ENCODE results near the gene UBE2D1.
A peak's percentile ranks its signal among the peaks of the same experiment; 100 is the strongest.
"Not testable (repeated sequence)": the region's sequence is repeated elsewhere in the genome, so short reads cannot be mapped to it uniquely, and the experiment has no call there.

The UBE2D1 gene

DNA sequence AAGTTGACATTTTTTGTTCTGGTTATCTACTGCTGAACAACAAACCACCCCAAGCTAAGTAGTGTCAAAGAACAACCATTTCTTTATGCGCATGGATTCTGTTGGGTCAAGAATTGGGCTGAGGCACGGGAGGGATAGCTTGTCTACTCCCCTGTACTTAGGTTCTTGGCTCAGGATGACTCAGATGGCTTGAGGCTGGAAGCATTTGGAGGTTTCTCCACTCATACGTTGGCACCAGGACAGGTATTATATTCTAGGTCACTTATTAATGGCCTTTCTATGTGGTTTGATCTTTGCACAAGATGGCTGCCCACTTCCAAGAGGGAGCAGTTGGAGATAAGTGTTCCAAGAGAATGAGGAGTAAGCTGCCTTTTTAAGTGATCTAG, 38.6 kb downstream of the UBE2D1 start:
- DNase-seq (ENCODE audit: low read depth in 2 of 2, low spot score in 1 of 2), result no peak

DNA sequence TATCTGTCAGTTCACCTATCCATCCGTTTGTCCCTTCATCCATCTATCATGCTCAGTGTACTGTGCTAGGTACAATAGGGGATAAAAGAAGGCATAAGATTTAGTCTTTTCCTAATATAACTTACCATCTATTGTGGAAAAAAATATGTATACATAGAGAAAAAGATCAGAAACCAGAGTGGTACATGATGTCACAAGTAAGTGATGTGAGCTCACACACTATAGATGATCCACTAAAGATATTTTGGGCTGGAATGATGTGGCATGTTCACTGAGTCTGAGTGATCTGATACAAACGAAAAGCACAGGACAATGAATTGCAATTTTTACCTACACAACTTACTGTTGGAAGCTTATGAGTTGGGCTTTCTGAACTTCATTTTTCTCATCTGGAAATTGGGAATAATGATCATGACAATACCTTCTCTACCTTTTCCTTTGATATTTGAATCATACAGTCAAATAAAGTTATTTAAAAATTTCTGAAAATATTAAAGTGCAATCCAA, 47.7 kb downstream of the UBE2D1 start:
- no peak for DNase-seq (ENCODE audit: low read depth in 2 of 2, low spot score in 1 of 2)

DNA sequence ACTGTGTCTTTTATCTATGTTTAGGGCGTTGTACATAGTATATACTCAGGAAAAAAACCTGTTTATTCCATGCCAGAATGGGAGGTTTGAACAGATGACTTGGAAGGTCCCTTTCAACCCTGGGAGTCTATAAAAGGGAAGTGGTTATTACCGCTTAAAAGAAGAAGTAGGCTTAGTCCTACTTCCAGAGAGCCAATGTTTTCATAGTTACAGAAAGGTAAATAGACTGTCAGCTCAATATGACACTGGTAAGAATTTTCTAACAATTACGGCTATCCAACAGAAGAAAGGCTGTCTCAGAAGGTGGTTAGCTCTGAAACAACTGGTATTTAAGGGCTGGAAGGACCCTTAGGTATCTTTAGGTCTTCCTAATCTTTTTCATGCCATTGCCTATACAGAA, 49.3 kb downstream of the UBE2D1 start:
- DNase-seq (ENCODE audit: low read depth in 2 of 2, low spot score in 1 of 2), result no peak

DNA sequence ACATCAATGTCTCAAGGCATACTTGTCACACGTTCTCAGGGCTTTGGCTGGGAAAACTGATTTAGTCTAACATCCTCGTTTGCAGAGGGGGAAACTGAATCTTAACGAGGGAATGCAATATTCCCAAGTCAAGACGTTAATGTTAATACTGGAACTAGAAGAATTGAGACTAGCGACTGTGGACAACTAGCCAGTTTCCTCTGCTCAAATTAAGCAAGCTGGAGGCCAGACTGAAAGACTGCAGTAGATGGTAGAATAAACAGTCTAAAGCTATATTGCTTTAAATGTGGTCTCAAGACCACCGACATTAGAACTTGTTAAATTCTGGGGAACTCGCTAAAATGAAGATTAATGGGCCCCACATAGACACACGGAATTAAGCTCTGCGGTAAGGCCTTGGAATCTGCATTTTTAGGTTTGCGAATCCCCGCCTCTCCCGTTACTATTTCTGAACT, 49.8 kb downstream of the UBE2D1 start:
- DNase-seq (ENCODE audit: low read depth in 2 of 2, low spot score in 1 of 2), result no peak

DNA sequence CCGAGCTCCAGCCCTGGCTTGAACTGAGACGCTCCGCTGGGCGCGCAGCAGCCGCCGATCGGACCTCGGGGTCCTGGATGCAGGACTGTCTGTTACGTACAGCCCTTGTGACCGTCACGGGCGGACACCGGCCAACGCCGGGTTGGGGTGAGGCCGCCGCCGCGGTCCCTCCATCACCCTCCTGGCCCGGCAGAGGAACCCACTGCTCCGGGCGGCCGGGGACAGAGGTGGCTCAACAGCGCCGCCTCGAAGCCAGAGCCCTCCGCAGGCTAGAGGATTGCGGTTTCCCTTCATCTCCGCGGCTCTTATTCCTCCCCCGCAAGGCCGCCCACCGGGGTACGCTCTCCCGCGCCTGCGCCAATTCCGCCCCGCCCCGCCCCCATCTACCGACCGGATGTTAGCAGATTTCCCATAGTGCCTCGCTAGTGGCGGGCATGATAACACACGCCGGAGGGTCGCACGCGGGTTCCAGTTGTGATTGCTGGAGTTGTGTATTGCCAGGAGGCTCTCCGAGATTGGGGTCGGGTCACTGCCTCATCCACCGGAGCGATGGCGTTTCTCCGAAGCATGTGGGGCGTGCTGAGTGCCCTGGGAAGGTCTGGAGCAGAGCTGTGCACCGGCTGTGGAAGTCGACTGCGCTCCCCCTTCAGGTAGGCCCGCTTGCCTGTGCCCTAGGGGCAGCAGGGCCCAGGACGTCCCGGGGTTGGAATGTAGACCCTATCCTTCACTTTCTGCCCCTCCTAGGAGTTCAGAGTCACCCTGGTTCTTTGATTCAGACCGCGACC, 50.4 kb downstream of the UBE2D1 start, which contains the start of gene TFAM:
Gene TFAM (plus strand): TSS at position 412 of the 785 bp plus-strand sequence. CDS start 138 bp downstream, at position 550.
- peak; percentile 97 for DNase-seq (ENCODE audit: low read depth in 2 of 2, low spot score in 1 of 2)

DNA sequence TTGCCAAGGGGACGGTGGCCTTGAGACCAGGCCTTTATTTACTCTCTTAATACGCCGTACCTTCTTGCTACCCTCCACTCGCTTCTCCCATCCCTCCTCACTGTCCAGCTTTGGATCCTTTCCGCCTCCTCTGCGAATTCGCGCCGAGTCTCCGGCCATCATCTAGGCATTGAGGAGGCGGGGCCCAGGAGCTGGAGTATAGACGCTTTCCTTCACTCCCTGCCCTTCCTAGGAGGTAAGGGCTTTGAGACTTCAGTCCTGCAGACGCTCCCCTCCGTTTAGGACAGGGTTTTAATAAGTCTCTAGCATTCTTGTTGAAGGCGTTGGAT, 50.9 kb downstream of the UBE2D1 start:
- DNase-seq (ENCODE audit: low read depth in 2 of 2, low spot score in 1 of 2), result no peak

DNA sequence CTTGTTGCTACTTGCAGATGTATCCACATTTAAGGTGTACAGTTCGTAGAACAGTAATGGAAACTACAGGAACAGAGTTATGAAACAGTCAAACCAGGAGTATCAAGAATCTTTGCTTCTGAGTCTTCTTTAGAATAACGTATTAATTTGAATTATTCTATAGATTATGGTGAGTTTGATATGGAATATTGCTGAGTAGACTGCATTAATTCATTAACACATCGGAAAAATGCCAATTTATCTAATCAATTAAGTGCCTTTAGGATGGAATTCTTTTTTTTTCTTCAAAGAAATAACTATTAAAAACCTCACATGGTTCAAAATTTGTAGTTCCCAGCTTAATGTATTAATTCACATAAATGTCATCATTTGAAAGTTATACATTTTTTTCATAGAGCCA, 54.2 kb downstream of the UBE2D1 start:
- no peak for DNase-seq (ENCODE audit: low read depth in 2 of 2, low spot score in 1 of 2)

DNA sequence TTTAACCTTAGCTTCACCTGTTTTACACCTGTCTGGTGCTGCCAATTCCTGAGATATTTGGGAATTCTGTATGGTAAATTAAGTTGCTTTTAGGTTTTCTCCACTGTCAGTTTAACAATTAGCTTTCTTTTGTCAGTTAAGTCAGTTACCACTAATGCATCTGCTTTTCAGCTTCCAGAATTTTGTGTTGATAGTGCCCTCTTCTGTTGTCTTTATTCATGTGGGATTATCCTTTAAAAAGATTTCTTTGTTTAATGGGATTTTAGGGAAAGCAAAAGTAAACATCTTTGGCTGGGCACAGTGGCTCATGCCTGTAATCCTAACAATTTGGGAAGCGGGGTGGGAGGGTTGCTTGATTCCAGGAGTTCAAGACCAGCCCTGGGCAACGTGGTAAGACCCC, 58.5 kb downstream of the UBE2D1 start:
- no peak for DNase-seq (ENCODE audit: low read depth in 2 of 2, low spot score in 1 of 2)

DNA sequence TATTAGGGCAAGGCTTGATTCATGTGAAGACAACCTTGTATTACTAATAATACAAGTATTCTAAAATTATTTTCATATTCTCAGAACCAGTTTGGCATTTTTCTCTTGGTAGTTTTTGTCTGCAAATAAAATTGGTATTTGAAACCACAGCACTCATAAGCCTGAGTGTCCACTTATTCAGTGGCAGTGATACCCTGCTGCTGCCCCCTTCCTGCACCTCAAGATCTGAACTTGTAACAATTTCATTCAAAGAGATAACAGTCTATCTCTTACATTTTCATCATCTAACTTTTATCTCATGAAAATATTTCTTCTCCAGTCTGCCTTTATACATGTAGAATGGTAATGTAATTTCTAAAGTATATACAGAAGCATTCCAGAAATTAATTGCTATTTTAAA, 59.7 kb downstream of the UBE2D1 start:
- no peak for DNase-seq (ENCODE audit: low read depth in 2 of 2, low spot score in 1 of 2)

DNA sequence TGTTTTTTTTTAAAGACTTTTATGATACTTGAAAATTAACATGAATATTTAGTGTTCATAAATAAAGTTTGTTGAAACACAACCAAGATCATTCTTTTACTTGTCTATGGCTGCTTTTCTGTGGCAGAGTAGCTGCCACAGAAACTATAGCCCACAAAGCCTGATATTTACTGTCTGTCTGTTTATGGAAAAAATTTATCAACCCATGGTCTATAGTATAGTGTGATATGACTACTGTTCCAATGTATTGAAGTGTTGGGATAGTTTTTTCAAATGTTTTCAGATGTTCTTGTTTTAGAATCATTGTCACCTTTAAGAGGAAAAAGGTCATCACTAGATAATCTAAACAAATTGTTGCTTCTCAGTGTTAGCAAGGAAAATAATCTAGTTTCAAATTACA, 61.3 kb downstream of the UBE2D1 start:
- no peak for DNase-seq (ENCODE audit: low read depth in 2 of 2, low spot score in 1 of 2)

DNA sequence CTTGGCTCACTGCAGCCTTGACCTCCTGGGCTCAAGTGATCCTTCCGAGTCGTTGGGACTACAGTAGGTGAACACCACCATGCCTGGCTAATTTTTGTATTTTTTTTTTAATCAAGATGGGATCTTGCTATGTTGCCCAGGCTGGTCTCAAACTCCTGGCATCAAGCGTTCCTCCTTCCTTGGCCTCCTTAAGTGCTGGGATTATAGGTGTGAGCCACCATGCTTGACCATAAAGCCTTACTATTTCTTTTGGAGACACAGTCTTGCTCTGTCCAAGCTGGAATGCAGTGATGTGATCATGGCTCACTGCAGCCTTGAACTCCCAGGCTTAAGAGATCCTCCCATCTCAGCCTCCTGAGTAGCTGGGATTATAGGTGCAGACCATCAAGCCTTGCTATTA, 63.0 kb downstream of the UBE2D1 start:
- no peak for DNase-seq (ENCODE audit: low read depth in 2 of 2, low spot score in 1 of 2)

DNA sequence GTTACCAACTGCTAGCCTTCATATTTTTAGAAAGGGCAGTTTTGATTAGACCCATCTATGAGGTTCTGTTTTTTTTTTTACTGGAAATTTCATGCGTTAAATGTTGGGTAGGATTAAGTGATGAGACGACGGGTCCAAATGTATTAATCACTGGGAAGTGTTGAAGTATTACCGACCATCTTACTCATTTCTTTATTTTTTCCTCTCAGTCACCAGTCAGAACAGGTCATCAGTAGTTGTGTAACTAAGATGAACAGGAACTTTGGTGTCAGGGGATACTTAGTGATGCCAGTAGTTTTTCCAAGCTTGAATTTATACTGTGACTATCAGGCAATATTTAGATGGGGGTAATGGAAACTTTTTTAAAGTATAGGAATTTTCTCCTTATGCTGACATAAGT, 64.6 kb downstream of the UBE2D1 start:
- DNase-seq (ENCODE audit: low read depth in 2 of 2, low spot score in 1 of 2), result no peak

DNA sequence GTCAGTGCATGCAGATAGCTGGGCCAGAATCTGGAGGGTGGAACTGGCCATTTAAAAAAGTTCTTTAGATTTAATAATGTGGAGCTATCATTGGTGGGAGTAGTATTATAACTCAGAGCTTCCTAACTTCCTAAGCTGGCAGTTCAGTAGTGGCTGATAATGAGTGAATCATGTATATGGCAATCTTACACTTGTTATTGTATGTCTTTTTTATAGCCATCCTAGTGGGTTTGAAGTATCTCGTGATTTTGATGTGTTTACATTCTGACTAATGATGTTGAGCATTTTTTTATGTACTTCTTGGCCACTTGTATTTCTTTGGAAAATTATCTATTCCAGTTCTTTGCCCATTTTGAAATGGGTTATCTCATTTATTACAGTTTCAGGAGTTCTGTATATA, 65.8 kb downstream of the UBE2D1 start:
- DNase-seq (ENCODE audit: low read depth in 2 of 2, low spot score in 1 of 2), result no peak

DNA sequence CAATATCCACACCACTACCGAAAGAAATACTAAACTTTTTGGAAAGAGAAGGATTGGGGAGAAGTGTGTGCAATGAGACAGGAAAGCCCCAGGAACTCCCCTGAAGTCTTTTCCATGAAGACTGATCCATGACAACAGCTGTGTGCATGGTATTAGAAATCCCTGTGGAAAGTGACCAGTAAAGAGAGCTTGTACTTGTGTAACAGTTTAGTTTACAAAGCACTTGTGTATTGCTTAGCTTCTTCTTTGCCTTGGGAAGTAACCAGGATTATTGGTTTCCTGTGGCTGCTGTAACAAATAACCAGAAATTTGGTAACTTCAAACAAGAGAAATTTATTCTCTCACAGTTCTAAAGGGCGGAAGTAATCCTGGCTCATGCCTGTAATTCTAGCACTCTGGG, 69.2 kb downstream of the UBE2D1 start:
- no peak for DNase-seq (ENCODE audit: low read depth in 2 of 2, low spot score in 1 of 2)

DNA sequence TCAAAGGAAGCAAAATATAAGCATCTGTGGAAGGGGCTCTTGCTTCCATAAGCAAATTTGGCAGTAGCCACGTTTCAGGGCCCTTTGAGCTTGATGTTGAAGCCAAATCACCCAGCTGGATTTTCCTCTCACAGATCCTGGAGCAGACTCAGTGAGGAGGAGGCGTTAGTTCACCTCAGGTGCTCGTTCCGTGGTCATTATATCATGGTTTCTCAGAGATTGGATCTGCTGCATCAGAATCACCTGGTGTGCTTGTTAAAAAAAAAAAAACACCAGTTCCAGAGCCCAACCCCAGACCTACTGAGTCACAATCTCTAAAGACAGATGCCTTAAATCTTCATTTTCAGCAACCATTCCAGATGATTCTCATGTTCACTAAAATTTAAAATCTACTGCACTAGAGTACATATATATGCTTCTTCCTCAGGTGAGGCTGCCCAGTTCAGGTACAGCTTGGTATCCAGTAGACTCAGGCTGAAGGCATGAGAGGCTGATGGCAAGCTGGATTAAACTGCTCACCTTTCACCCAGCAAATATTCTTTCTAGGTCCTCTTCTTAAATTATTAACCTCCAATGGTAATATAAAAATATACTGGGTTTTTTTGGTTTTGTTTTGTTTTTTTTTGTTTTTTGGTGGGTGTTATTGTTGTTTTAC, 75.3 kb downstream of the UBE2D1 start:
- no peak for DNase-seq (ENCODE audit: low read depth in 2 of 2, low spot score in 1 of 2)

DNA sequence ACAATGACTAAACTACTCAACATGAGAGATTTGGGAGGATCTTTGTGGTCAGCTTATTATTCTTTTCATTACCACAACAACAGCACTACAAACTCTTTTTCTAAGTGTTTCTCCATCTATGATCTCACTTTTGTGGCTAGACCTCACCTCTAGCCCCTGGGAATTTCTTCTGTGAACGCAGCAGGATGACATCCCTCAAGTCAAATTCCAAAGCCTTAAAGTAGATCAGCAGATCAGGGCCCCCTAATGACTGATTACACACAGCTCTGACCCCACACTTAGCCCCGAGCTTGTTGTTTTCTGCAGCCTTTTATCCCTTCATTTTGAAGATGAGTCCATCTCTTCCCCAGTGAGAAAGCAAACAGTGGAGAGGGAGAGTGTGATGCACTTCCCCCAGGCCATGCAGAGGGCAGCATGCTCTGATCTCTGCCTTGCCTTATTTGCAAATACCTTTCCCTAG, 77.7 kb downstream of the UBE2D1 start:
- DNase-seq (ENCODE audit: low read depth in 2 of 2, low spot score in 1 of 2), result no peak

DNA sequence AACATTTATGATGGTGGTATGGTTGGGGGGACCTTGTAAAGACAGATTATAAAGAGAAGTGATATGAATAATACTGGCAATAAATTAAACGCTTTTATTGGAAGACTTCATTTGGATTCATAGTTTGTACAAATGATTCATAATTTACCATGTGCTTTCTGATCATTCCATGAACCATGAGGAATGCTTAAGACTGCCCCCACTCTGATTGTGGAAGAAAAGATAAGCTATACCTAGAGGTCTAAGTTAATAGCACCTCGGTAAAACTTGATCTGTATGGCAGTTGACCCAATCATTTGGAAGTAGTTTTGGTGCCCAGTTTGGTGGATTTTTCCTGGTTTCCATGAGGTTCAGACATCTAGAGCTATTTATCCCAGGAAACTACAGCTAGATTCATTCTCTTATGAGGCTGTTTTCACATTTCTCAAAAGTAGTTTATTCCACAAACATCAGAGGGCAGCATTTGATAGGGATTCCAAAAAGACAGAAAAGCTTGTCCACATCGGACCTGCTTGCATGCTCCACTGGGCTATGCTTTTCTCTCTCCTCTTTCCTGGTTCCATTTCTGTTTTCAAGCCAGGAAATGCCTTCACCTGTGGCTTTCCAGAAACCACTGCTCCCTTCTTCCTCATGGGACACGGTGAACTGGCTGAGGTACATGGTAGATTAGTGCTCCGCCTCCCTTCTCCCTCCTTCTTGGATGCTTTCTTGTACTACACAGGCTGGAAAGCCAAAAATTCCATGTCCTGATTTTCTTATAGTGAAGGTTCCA, 79.7 kb downstream of the UBE2D1 start:
- DNase-seq (ENCODE audit: low read depth in 2 of 2, low spot score in 1 of 2), result no peak

DNA sequence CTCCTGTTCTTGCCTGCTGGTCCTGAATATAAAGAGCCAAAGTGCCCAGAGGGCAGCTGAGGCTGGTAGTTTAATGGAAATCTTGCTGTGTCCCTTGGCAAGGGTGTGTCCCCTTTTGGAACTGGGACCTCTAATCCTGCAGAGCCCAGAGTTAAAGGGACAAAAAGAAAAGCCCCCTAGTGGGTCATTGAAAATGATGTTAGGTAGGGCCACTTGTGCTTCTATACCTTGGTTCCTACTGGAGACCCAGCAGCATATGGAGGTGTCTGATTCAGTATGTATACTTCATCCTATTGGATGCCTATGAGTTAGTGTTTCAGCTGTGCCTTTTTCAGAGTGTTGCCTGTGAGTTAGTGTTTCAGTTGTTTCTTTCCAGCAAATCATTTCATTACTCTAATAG, 81.0 kb downstream of the UBE2D1 start:
- DNase-seq (ENCODE audit: low read depth in 2 of 2, low spot score in 1 of 2), result no peak

DNA sequence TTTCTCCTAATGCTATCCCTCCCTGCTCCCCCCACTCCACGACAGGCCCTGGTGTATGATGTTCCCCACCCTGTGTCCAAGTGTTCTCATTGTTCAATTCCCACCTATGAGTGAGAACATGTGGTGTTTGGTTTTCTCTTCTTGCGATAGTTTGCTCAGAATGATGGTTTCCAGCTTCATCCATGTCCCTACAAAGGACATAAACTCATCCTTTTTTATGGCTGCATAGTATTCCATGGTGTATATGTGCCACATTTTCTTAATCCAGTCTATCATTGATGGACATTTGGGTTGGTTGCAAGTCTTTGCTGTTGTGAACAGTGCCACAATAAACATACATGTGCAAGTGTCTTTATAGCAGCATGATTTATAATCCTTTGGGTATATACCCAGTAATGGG, 83.1 kb downstream of the UBE2D1 start:
- DNase-seq (ENCODE audit: low read depth in 2 of 2, low spot score in 1 of 2), result not testable (repeated sequence)
